Pancreas (tissue), 10 donors: ENCODE measurements around the gene DAPK2. TPM values are rescaled to one million over a fixed set of nuclear protein-coding genes. Genes with fewer than 3 reads are reported as not detected.
A peak's percentile ranks its signal among the peaks of the same experiment; 100 is the strongest.

ENCODE experiments used
- ATAC-seq, 4 donors: fragments of 200-7000 bp; cut with Tn5 transposase; one replicate each; pipeline versions ENCODE4 v1.8.0 to v1.9.1; 2020; ENCODE audit warnings: mild to moderate bottlenecking in 4 of 4, moderate library complexity in 4 of 4
- DNase-seq, 6 donors: peaks; one replicate each; pipeline ENCODE4 v3.0.0-alpha.2; 2020
- FAIRE-seq: peaks from 2 replicates; lab custom pipeline; 2012; peaks lifted over from hg19 to GRCh38; lab: Jason Lieb, UNC
- H3K27ac ChIP-seq, 4 donors: fragments of 200-600 bp; sonication (generic); 1 replicate in 3 of 4; 2 replicates in 1 of 4; pipeline versions ENCODE4 v1.5.0 to v1.8.0; 2020
- H3K27me3 ChIP-seq, 4 donors: fragments of 200-600 bp; one replicate each; pipeline ENCODE4 v1.8.0; 2021
- H3K36me3 ChIP-seq, 3 donors: fragments of 200-600 bp; sonication (generic) in 1 of 3; one replicate each; pipeline versions ENCODE4 v1.5.0 to v1.8.0; 2020 to 2021
- H3K4me1 ChIP-seq, 3 donors: fragments of 200-600 bp; one replicate each; pipeline ENCODE4 v1.8.0; 2021
- H3K4me3 ChIP-seq, 4 donors: fragments of 200-600 bp; sonication (generic) in 2 of 4; one replicate each; pipeline versions ENCODE4 v1.5.0 to v1.8.0; 2020 to 2021
- H3K9me3 ChIP-seq, 4 donors: fragments of 200-600 bp; one replicate each; pipeline ENCODE4 v1.8.0; 2021
- whole genome bisulfite sequencing, 2 donors: extraction: QIAGEN DNeasy Blood & Tissue Kit; methylation state at CpG; one replicate each; pipeline ENCODE4 v1.1.7; 2013; 5-methylcytosine and 5-hydroxymethylcytosine counted together
- intact Hi-C, 3 donors: fragments of 100-400 bp; cut with DNase I; formaldehyde crosslinking; loops; one replicate each; pipeline versions ENCODE4 v1.11.1 to v1.14.2; 2022
- polyA plus RNA-seq, 2 donors: library from polyadenylated mRNA; stranded (reverse); fragments of 200-250 nt; gene quantifications; one replicate each; pipeline ENCODE4 v1.2.3, GENCODE V29; 2013
- total RNA-seq, 6 donors: library from RNA; stranded (reverse); fragmentation: NEBNext Ultra II Directional in 4 of 6; extraction: Animal tissue kit (Norgen Biotek cat#: 25700) in 4 of 6; gene quantifications; one replicate each; pipeline versions ENCODE4 v1.2.1 to v1.2.4, GENCODE V29; 2021 to 2023
- TF ChIP-seq, protein P1 (sequence below), 4 donors: fragments of 200-600 bp; sonication (generic) in 3 of 4; IDR thresholded peaks; one replicate each; pipeline versions ENCODE4 v1.5.0 to v1.8.0; 2021; ENCODE audit warnings: antibody characterized with exemption in 4 of 4
- donor health status: healthy with polysubstance abuse.
- donor health status: DM: no; HTN: no; CAD: no; lungs with moderate emphysema.
- donor health status: DM: no; HTN: no; CAD: no.
- donor health status: control.
- donor health status: control.
- donor health status: Bipolar disorder and iron deficiency.
- donor health status: DM: yes; HTN: yes; CAD: no.
- donor health status: DM: no; HTN: no; CAD: no.
- donor health status: DM: no; HTN: no; CAD: no.
- donor health status: DM: yes; HTN: yes; CAD: no.

DAPK2 gene
- total and polyA plus RNA-seq, 8 donors, result 2.1 to 8.0 (median 5.4) TPM

DNA sequence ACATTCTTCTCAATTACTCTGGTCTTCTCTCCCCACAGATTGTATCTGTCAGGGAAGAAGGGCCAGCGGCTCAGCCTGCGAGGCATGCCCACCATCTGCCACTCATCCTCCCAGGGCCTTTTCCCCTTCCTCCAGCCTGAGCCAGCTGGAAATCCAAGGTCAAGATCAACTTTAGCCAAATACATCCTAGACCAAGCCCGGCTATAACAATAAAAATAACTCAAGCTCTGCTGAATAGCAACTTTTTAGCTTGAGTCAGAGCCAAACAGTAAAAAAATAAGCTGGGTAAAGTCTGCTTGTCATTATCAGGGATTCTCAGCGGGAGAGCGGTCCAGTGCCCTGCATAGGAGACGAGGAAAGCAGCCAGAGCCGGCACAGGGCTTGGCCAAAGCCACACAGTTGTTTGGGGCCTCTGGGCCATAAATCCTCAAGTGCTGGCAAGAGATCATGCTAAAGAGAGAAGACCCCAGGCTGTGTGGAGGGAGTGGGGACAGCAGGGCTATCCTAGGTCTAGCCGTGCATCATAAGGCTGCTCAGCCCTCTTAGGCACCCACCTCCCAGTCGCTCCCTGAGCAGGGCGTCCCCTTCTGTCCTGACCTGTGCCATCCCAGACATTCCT, 136.4 kb downstream of the DAPK2 start:
- peak; percentile 61 to 73 (median 68) for ATAC-seq
- intact Hi-C loops, result no loop called here
- H3K9me3 ChIP-seq, result no peaks in the 10 kb centered on the region
- no peaks in the 10 kb centered on the region for H3K27me3 ChIP-seq
- peaks cover 0 to 14% (median 0%) of the 10 kb centered on the region in 3 donors for H3K4me1 ChIP-seq
- DNase-seq, result peak in 2 of 6 donors; percentile 37 to 44
- FAIRE-seq, result no peak
- peak overlapping the region; percentile 1 to 44 (median 24) for H3K27ac ChIP-seq
- TF ChIP-seq, protein P1, sequence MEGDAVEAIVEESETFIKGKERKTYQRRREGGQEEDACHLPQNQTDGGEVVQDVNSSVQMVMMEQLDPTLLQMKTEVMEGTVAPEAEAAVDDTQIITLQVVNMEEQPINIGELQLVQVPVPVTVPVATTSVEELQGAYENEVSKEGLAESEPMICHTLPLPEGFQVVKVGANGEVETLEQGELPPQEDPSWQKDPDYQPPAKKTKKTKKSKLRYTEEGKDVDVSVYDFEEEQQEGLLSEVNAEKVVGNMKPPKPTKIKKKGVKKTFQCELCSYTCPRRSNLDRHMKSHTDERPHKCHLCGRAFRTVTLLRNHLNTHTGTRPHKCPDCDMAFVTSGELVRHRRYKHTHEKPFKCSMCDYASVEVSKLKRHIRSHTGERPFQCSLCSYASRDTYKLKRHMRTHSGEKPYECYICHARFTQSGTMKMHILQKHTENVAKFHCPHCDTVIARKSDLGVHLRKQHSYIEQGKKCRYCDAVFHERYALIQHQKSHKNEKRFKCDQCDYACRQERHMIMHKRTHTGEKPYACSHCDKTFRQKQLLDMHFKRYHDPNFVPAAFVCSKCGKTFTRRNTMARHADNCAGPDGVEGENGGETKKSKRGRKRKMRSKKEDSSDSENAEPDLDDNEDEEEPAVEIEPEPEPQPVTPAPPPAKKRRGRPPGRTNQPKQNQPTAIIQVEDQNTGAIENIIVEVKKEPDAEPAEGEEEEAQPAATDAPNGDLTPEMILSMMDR (IDR thresholded peaks at IDR 0.05), result no peak
- H3K4me3 ChIP-seq, result no peak overlapping the region
- H3K36me3 ChIP-seq, result no peaks in the 10 kb centered on the region
- 45 to 53% methylated on average over 10 of the region's 10 CpGs for WGBS, 2 donors

DNA sequence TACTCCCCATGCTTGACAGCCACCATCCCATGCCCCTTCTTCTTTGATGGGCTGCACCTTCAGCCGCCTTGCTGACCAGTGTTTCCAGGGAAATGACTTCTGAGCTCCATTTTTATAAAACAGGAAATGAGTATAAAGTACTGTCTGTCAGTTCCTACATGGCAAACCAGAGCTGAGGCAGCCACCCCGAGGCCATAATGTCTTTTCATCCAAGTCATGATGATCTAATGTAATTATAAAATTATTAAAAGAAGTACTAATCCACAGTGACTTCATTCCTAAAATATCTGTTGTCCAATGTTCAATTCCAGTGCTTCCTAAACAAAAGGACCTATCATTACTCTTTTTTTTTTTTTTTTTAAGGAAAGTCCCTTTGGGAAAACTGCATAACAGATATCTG, 137.3 kb downstream of the DAPK2 start:
- TF ChIP-seq, protein P1 (IDR thresholded peaks at IDR 0.05), result no peak
- no peak for FAIRE-seq
- Histone ChIP-seq H3K36me3 (no peaks in the 10 kb centered on the region), H3K9me3 (no peaks in the 10 kb centered on the region), H3K27me3 (no peaks in the 10 kb centered on the region), H3K27ac (no peak overlapping the region), H3K4me1 (peaks cover 0 to 14% (median 0%) of the 10 kb centered on the region in 3 donors), H3K4me3 (no peak overlapping the region)
- 77 to 80% methylated on average over 2 of the region's 2 CpGs for WGBS, 2 donors
- intact Hi-C loops, result no loop called here
- no peak for DNase-seq
- ATAC-seq, result peak in 1 of 4 donors; percentile 20

DNA sequence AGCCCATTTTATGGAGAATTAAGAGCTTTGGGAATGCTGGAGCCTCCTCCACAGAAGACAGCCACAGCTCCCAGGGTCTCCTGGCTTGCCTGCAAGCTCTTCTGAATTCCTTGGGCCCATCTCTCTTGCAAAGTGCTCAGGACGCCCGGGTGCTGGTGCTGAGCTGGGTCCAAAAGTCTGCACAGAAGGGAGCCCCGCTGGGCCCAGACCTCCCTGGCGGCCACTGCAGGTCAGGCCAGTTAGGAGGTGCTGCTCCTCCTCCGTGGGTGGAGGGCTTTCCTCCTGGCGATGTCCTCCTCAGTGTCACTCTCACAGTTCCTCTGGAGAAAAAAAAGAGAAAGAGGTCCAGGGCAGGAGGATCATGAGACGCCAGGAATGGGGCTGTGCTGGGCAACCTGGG, 138.0 kb downstream of the DAPK2 start:
- intact Hi-C loops, result no loop called here
- no peaks in the 10 kb centered on the region for H3K9me3 ChIP-seq
- no peak overlapping the region for H3K27ac ChIP-seq
- H3K4me1 ChIP-seq, result peaks cover 0 to 14% (median 0%) of the 10 kb centered on the region in 3 donors
- ATAC-seq (no peak), DNase-seq (no peak), FAIRE-seq (no peak)
- no peaks in the 10 kb centered on the region for H3K27me3 ChIP-seq
- H3K4me3 ChIP-seq, result no peak overlapping the region
- WGBS, 2 donors, result 87 to 92% methylated on average over 7 of the region's 7 CpGs
- TF ChIP-seq, protein P1 (IDR thresholded peaks at IDR 0.05), result no peak
- H3K36me3 ChIP-seq, result no peaks in the 10 kb centered on the region

DNA sequence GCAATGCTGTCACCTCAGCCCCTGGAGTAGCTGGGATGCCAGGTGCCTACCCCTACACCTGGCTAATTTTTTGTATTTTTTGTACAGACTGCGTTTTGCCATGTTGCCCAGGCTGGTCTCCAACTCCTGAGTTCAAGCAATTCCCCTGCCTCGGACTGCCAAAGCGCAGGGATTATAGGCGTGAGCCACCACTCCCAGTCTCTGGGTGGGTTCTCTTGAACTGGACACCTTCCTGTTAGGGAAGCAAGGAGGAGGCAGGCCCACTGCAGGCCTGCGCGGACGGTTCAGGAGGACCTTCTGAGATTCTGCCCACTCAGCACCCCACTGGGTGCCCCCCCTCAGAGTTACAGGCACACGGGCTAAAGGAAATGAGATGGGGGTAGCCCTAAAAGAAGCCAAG, 138.8 kb downstream of the DAPK2 start:
- Histone ChIP-seq H3K4me3 (no peak overlapping the region), H3K36me3 (no peaks in the 10 kb centered on the region), H3K27ac (no peak overlapping the region), H3K9me3 (no peaks in the 10 kb centered on the region), H3K27me3 (no peaks in the 10 kb centered on the region), H3K4me1 (peaks cover 0 to 14% (median 0%) of the 10 kb centered on the region in 3 donors)
- no peak for DNase-seq
- TF ChIP-seq, protein P1 (IDR thresholded peaks at IDR 0.05), result no peak
- no peak for ATAC-seq
- intact Hi-C loops, result no loop called here
- 86 to 88% methylated on average over 8 of the region's 8 CpGs for WGBS, 2 donors
- FAIRE-seq, result no peak

DNA sequence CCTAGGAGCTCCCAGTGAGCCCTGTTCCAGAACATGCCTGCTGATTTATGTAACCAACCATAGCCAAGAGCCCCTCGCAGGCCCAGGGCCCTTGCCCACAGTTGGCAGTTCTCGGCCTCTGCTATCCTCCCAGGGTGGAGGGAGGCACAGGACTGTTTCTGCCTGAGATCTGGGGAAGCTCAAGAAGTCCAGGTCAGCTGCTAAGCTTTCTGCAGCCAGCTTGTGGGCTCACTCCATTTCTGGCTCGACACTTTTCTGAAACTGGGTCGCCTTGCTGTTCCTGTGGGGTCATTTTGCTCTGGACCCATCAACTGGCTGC, 140.1 kb downstream of the DAPK2 start:
- H3K36me3 ChIP-seq, result no peaks in the 10 kb centered on the region
- TF ChIP-seq, protein P1 (IDR thresholded peaks at IDR 0.05), result no peak
- no peaks in the 10 kb centered on the region for H3K9me3 ChIP-seq
- no peak for ATAC-seq
- DNase-seq, result no peak
- intact Hi-C loops, result no loop called here
- no peak overlapping the region for H3K27ac ChIP-seq
- H3K27me3 ChIP-seq, result no peaks in the 10 kb centered on the region
- FAIRE-seq, result no peak
- H3K4me1 ChIP-seq, result peaks cover 0 to 14% (median 0%) of the 10 kb centered on the region in 3 donors
- no peak overlapping the region for H3K4me3 ChIP-seq
- 68 to 91% methylated on average over 4 of the region's 4 CpGs for WGBS, 2 donors
